Measurements from ENCODE around the gene ARHGEF7. TPM values are rescaled to one million over a fixed set of nuclear protein-coding genes. Genes with fewer than 3 reads are reported as not detected.

The ARHGEF7 gene
- total RNA-seq, 1 experiment from 2014 or later = 16.0 TPM

- DNase-seq (ENCODE audit: low read depth) = no peak
These were observed 183.3 kb downstream of the ARHGEF7 start for GRCh38 chr13:111298214-111298975.

GRCh38 chr13:111302045-111302726 is 187.1 kb downstream of the ARHGEF7 start:
- DNase-seq (ENCODE audit: low read depth) = no peak

GRCh38 chr13:111303559-111303958 is 188.4 kb downstream of the ARHGEF7 start:
- DNase-seq (ENCODE audit: low read depth) = no peak

GRCh38 chr13:111304041-111304544 is 189.0 kb downstream of the ARHGEF7 start:
- no peak for DNase-seq (ENCODE audit: low read depth)

DNA sequence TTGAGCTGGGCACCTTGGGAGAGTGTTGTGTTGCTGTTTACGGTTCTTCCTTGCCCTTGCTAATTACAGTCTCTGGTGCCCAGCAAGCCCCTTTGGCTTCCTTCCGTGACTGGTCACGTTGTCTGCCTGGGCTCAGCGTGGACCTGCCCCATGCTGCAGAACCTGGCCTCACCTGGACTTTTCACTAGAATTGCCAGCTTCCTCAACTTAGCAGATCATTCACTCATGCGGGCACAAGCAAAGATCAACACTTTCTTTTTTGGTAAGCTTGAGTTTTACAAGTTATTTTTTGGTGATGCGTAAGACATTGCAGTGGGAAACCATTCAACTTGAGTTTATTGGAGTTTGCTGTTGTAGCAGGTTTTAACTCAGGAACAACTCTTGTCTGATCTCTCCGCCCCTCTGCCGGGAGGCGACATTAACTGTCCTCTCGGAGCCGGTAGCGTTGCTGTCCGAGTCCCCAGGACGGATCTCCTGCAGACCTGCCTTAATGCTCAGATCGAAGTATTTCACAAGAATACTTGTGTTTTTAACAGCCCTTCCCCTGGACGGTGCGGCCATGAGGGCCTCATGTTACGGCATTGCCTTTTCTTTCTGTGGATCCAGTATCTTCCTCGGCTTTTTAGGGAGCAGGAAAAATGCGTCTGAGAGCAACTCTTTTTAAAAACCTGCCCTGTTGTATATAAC is 189.6 kb downstream of the ARHGEF7 start:
- no peak for DNase-seq (ENCODE audit: low read depth)

DNA sequence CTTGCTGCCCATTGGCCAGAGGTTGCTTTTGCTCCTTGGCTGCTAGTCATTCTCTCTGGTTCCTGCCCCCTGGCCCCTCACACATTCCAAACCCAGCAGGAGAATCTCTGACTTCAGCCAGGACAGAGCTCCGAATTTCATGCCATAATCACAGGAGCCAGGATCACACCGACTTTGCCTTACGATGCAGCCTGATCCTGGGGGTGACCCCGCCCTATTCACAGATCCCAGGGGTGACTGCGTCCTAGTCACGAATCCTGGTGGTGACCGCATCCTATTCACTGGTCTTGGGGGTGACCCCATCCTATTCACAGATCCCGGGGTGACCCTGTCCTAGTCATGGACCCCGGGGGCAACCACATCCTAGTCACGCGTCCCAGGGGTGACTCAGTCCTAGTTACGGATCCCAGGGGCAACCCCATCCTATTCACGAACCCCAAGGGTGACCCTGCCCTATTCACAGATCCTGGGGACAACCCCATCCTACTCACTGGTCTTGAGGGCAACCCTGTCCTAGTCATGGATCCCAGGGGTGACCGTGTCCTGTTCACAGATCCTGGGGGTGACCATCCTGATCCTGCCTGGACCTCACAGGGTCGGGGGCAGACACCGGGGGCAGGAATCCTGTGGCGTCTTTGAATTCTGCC is 198.0 kb downstream of the ARHGEF7 start:
- DNase-seq (ENCODE audit: low read depth) = no peak

GRCh38 chr13:111313911-111314425 is 198.9 kb downstream of the ARHGEF7 start:
- no peak for DNase-seq (ENCODE audit: low read depth)

DNA sequence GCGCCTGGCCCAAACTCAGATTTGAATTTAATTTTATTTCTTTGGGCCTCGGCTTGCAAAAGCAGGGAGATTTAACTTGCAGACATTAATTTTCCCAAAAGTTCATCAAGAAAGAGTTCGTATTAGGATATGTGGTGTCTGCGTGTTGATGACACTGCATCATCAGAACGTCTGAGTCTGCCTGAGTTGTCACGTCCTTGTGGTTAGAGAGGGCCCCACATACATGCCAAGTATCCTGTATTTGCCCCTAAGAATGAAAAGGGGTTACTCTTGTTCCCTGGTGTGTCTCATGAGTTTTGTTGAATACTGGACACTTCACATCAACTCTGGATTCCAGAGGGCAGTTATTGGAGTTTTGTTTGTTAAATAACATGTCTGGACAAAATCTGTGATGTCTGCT is 199.7 kb downstream of the ARHGEF7 start:
- DNase-seq (ENCODE audit: low read depth) = no peak

DNA sequence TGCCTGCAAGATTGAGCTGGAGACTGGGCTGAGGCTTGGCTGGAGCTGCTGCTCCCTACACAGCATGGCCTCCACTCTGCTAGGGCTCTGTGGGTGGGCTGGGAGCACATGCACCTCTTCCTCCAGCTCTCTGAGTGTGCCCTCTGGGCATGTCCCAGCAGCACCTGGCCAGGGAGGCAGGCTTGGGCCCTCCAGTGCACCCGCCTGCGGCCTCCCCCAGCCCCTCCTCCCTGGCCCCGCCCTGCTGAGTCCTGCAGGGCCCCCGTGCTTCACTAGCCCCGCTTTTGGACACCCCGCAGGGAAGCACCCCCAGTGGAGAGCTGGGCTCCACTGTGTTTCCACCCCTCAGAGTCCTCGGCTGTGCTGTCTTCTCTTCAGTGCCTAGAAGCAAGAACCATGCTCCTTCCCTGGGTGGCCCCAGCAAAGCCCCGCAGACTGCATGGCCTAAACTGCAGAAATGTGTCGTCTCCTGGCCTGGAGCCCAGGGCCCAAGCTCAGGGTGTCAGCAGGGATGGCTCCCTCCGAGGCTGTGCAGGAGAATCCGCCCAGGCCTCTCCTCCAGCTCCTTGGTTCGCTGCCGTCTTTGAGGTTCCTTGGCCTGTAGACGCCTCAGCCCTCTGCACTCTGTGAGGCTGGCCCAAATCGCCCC is 200.4 kb downstream of the ARHGEF7 start:
- no peak for DNase-seq (ENCODE audit: low read depth)

- DNase-seq (ENCODE audit: low read depth) = no peak
These were observed 201.1 kb downstream of the ARHGEF7 start for GRCh38 chr13:111316161-111316730.

GRCh38 chr13:111317042-111317550 is 202.0 kb downstream of the ARHGEF7 start:
- no peak for DNase-seq (ENCODE audit: low read depth)

DNA sequence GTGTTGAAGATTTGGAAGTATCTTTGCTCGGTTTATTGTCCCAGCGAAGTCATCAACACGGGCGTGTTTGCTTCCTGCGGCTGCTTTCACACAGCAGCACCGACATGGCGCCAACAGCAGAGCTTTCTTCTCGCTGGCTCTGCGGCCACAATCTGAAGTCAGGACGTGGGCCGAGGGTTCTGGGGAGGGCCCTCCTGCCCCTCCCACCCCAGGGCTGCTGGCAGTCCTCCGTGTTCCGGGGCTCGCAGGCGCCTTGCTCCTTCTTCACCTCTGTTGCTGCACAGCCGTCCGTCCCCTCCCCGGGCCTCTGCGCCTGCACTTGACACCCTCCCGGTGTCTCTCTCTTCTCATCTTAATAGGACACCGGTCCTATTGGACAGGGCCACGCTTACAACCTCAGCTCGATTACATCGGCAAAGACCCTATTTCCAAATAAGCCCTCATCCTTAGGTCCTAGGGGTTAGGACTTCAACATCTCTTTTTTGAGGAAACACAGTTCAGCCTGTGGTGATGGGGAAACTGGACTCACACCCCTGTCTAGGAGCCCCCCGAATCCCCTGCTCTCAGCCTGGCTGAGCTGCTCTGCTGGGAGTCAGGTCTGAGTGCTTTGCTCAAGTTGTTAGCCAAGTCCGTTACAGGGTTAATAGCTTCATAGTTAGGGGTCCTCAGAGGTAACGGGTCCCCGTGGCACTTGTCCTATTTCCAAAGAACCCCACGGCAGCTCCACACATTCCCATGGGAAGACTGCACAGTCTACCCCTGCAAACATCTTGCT is 202.6 kb downstream of the ARHGEF7 start:
- no peak for DNase-seq (ENCODE audit: low read depth)

- DNase-seq (ENCODE audit: low read depth) = no peak
These were observed 203.3 kb downstream of the ARHGEF7 start for GRCh38 chr13:111318386-111318785.

- DNase-seq (ENCODE audit: low read depth) = no peak
These were observed 204.4 kb downstream of the ARHGEF7 start for GRCh38 chr13:111319521-111319920.

- DNase-seq (ENCODE audit: low read depth) = no peak
These were observed 205.1 kb downstream of the ARHGEF7 start, which contains the start of gene TEX29 for GRCh38 chr13:111319998-111320911. TEX29 (plus strand) TSS chr13:111320642; CDS start chr13:111320891, 249 bp downstream.

DNA sequence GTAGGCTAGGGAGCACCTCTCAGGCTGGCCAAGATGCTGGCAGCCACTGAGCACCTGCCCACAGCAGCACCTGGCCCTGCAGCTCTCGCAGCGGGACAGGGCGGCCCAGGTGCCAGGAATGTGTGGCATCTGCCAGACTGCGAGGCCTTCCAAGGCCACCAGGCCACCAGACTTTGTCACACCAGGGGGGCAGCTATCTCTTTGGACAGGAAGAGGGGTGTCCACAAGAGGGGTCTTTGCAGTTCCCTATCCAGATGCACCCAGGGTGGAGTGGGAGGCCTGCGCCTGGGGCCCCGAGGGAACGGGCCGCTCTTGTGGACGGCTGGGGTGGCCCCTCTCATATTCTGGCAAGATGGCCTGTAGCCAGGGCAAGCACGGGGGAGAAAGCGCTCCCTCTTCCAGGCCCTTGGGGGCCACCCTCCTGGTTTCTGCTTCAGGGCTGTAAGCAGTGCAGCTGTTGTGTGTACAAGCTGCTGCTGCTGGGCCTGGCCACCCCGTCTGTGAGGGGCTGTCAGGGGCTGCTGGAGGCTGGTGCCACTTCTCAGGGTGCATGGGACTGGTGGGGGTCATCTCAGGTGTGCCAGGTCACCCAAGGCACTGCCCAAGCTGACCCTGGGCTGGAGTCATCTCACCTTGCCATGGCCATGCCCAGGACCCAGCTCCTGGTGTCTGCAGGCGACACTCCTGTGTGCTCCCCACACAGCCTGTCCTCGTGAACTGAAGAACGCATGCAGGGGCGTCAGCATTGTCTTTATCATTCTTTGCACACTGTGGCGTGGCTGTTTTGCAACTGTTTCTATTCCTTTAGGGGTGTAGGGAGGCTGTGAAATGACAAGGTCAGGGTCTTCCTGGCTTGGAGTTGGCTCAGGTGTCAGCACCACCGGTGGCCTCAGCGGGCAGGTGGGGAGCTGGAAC is 207.1 kb downstream of the ARHGEF7 start:
- DNase-seq (ENCODE audit: low read depth) = no peak

- DNase-seq (ENCODE audit: low read depth) = no peak
These were observed 207.8 kb downstream of the ARHGEF7 start for GRCh38 chr13:111322916-111323331.

GRCh38 chr13:111323549-111323948 is 208.4 kb downstream of the ARHGEF7 start:
- no peak for DNase-seq (ENCODE audit: low read depth)

Data from RPMI7951 (cell line).